ENCODE measurements around the gene SLC9A3. TPM values are rescaled to one million over a fixed set of nuclear protein-coding genes. Genes with fewer than 3 reads are reported as not detected.
A peak's percentile ranks its signal among the peaks of the same experiment; 100 is the strongest.

The SLC9A3 gene
- total and polyA plus RNA-seq, 8 donors = 0.60 to 1.9 (median 0.95) TPM

DNA sequence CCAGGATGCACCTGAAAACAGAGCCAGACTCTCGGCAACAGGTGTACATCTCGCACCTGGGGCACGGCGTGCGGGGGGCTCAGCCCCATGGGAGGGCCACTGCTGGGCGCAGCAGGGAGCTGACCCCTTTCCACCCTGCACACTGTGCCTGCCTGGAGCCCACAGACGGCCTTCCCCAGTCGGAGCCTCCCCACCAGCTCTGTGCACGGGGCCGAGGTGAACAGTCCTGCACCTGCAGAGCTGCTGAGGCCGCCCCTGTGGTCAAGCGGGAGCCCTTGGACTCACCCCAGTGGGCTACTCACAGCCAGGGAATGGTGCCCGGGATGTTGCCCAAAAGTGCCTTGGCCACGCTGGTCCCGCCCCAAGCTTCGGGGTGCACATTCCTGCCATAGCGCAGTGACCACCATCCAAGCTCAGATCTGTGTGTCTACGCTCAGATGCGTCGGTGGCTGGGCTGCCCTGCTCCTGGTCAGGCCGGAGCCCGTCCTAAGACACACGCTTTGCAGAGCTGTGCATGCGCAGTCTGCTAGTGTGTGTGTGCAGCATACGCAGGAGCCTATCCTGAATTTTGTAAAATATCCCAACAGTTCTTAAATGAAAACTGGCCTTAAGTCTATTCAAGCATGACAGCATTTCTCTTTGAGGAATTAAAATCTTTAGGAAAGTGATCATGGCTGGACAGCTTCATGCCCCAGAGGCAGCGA lies 89.7 kb downstream of the SLC9A3 start:
- DNase-seq = peak in 2 of 6 donors; percentile 47 to 48
- intact Hi-C loops (cut with DNase I) = no loop called here
- Histone ChIP-seq H3K36me3 (no peaks in the 10 kb centered on the region), H3K27me3 (no peaks in the 10 kb centered on the region), H3K27ac (no peak overlapping the region), H3K9me3 (no peaks in the 10 kb centered on the region), H3K4me1 (no peaks in the 10 kb centered on the region), H3K4me3 (no peak overlapping the region)
- WGBS, 2 donors = 62 to 72% methylated on average over 26 of the region's 26 CpGs
- no peak for ATAC-seq
- no peak for FAIRE-seq
- TF ChIP-seq, protein P1, sequence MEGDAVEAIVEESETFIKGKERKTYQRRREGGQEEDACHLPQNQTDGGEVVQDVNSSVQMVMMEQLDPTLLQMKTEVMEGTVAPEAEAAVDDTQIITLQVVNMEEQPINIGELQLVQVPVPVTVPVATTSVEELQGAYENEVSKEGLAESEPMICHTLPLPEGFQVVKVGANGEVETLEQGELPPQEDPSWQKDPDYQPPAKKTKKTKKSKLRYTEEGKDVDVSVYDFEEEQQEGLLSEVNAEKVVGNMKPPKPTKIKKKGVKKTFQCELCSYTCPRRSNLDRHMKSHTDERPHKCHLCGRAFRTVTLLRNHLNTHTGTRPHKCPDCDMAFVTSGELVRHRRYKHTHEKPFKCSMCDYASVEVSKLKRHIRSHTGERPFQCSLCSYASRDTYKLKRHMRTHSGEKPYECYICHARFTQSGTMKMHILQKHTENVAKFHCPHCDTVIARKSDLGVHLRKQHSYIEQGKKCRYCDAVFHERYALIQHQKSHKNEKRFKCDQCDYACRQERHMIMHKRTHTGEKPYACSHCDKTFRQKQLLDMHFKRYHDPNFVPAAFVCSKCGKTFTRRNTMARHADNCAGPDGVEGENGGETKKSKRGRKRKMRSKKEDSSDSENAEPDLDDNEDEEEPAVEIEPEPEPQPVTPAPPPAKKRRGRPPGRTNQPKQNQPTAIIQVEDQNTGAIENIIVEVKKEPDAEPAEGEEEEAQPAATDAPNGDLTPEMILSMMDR (IDR thresholded peaks at IDR 0.05) = no peak

DNA sequence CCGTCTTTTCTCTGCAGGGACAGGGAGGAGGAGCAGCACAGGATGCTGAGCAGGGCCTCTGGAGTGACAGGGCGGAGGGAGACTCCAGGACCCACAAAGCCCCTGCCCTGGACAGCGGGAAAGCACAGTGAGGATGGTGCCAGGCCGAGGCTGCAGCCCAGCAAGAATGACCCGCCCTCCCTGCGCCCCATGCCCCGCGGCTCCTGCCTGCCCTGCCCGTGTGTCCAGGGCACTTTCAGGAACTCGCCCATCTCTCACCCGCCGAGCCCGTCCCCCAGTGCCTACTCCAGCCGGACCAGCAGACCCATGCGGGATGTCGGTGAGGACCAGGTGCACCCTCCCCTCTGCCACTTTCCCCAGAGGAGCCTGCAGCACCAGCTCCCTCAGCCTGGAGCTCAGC lies 90.4 kb downstream of the SLC9A3 start:
- WGBS, 2 donors = 65 to 77% methylated on average over 12 to 16 of the region's 16 CpGs
- intact Hi-C loops (cut with DNase I) = no loop called here
- TF ChIP-seq, protein P1 (IDR thresholded peaks at IDR 0.05) = no peak
- no peak overlapping the region for H3K27ac ChIP-seq
- ATAC-seq (no peak), FAIRE-seq (no peak), DNase-seq (peak in 2 of 6 donors; percentile 49 to 62)
- no peaks in the 10 kb centered on the region for H3K27me3 ChIP-seq
- H3K4me3 ChIP-seq = no peak overlapping the region
- no peaks in the 10 kb centered on the region for H3K9me3 ChIP-seq
- no peaks in the 10 kb centered on the region for H3K36me3 ChIP-seq
- H3K4me1 ChIP-seq = no peaks in the 10 kb centered on the region

DNA sequence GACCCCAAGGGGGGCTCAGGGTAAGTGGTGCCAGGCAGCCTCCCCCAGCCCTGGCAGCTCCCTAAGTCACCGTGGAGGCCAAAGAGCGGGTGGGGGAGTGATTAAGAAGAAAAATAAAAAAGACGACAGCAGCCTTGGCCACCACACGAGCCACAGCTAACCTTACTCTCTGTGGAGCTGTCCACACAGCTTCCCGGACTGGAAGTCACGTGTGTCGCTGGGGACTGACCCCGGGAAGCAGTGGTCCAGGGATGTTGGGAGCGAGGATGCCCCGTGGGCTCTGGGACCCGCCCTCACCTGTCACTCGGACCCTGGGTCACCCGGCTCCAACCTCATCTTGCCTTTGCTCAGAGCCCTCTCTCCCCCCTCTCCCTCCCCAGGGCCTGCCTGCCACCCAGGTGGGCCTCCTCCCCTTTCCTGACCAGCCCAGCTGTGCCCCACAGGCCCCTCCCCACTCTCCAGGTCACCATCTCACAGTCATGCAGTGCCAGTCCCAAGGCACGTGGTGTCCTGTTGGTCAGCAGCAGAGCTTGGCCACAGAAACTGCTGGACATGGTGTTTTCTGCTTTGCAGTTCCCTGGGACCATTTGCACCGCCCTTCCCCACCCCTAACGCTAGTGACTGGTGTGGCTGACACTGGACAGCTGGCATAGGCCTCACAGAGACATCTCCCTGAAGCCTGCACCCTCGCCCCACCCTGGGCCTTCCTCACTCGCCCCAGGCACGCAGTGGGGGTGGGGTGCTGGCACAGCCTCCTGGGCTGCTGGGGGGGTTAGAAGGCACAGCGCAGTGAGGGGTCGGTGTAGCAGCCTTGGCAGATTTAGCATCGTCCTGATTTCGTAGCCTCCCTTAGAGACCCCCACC lies 91.1 kb downstream of the SLC9A3 start:
- no peaks in the 10 kb centered on the region for H3K27me3 ChIP-seq
- H3K9me3 ChIP-seq = no peaks in the 10 kb centered on the region
- no peaks in the 10 kb centered on the region for H3K4me1 ChIP-seq
- DNase-seq (peak in 2 of 6 donors; percentile 4 to 36), ATAC-seq (no peak), FAIRE-seq (no peak)
- intact Hi-C loops (cut with DNase I) = no loop called here
- no peak overlapping the region for H3K4me3 ChIP-seq
- H3K36me3 ChIP-seq = no peaks in the 10 kb centered on the region
- WGBS, 2 donors = 64 to 71% methylated on average over 23 of the region's 23 CpGs
- no peak overlapping the region for H3K27ac ChIP-seq
- TF ChIP-seq, protein P1 (IDR thresholded peaks at IDR 0.05) = no peak

DNA sequence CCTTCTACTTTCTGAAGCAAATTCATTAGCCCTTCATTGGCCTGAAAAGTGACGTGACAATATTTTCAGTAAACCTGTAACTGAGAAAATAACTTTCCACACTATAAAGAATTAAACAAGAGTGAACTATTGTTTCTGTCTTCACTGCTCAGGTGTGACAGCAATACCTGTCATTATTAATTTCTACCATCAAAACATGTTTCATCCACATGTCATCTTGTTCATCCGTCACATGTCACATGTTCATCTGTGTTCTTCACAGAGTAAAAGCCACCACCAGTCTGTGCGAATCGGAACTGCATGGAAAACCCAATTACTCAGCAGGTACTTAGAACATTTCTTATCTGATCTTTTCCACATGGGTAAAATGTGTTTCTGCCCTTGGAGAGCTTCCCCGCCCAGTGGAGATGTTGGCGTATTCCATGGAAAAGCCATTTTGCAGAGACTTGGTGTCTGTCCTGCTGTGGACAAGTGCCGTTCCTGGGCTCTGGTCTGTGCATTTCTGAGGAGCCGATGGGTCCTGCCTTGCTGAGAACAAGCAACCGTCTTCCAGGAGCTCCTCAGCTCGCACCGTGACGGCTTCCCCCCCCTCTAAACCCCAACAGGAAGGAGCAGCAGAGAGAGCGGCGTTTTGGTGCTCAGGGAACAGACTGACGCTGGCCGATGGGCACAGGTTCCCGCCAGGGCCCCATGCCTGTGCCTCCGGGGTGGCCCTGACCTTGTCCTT lies 91.9 kb downstream of the SLC9A3 start:
- ATAC-seq (no peak), DNase-seq (no peak), FAIRE-seq (no peak)
- WGBS, 2 donors = 62 to 68% methylated on average over 18 of the region's 18 CpGs
- Histone ChIP-seq H3K27me3 (no peaks in the 10 kb centered on the region), H3K36me3 (no peaks in the 10 kb centered on the region), H3K27ac (no peak overlapping the region), H3K9me3 (no peaks in the 10 kb centered on the region), H3K4me1 (no peaks in the 10 kb centered on the region), H3K4me3 (no peak overlapping the region)
- intact Hi-C loops (cut with DNase I) = no loop called here
- TF ChIP-seq, protein P1 (IDR thresholded peaks at IDR 0.05) = no peak

All from pancreas (tissue), 10 donors.